Upper lobe of left lung (tissue), 6 donors: Measurements from ENCODE around the gene ALDH9A1. TPM values are rescaled to one million over a fixed set of nuclear protein-coding genes. Genes with fewer than 3 reads are reported as not detected.
"Not testable (repeated sequence)": the region's sequence is repeated elsewhere in the genome, so short reads cannot be mapped to it uniquely, and the experiment has no call there.

Source experiments
- ATAC-seq, 2 donors: fragments of 200-7000 bp; cut with Tn5 transposase; one replicate each; pipeline ENCODE4 v1.9.1; 2022; ENCODE audit warnings: mild to moderate bottlenecking in 2 of 2, moderate library complexity in 2 of 2; ENCODE audit not compliant: low FRiP score in 2 of 2
- DNase-seq, 2 donors: peaks; one replicate each; pipeline ENCODE4 v3.0.0-alpha.2; 2019 to 2020
- H3K27ac ChIP-seq, 4 donors: fragments of 200-600 bp; sonication (generic); one replicate each; pipeline ENCODE4 v1.5.1; 2016 to 2019
- H3K27me3 ChIP-seq, 4 donors: fragments of 200-600 bp; sonication (generic); one replicate each; pipeline ENCODE4 v1.5.1; 2017 to 2019
- H3K36me3 ChIP-seq, 4 donors: fragments of 200-600 bp; sonication (generic); one replicate each; pipeline ENCODE4 v1.5.1; 2016 to 2019
- H3K4me1 ChIP-seq, 4 donors: fragments of 200-600 bp; sonication (generic); one replicate each; pipeline ENCODE4 v1.5.1; 2018 to 2019
- H3K4me3 ChIP-seq, 4 donors: fragments of 200-600 bp; sonication (generic); one replicate each; pipeline ENCODE4 v1.5.1; 2017 to 2019; ENCODE audit warnings: mild to moderate bottlenecking in 2 of 4, moderate library complexity in 1 of 4
- H3K9me3 ChIP-seq, 4 donors: fragments of 200-600 bp; sonication (generic); one replicate each; pipeline ENCODE4 v1.5.1; 2018 to 2019
- EP300 ChIP-seq, 4 donors: sonication (generic); formaldehyde crosslinking; IDR thresholded peaks; one replicate each; pipeline ENCODE4 v1.5.1; 2017; ENCODE audit warnings: antibody characterized with exemption in 4 of 4, control low read depth in 2 of 4
- POLR2A ChIP-seq, 4 donors: fragments of 450-650 bp; IDR thresholded peaks; one replicate each; pipeline ENCODE4 v1.5.1; 2016 to 2017; ENCODE audit warnings: antibody characterized with exemption in 4 of 4, mild to moderate bottlenecking in 2 of 4
- POLR2AphosphoS5 ChIP-seq, 2 donors: sonication (generic); formaldehyde crosslinking; IDR thresholded peaks; one replicate each; pipeline ENCODE4 v1.5.1; 2017; ENCODE audit warnings: antibody characterized with exemption in 2 of 2
- WGBS, 2 donors: methylation state at CpG; one replicate each; pipeline ENCODE4 v1.1.5; 2017 to 2018; 5-methylcytosine and 5-hydroxymethylcytosine counted together
- total RNA-seq, 6 donors: library from RNA; depleted of rRNA in 4 of 6; stranded (reverse); fragments of >200 nt in 4 of 6; gene quantifications; one replicate each; pipeline versions ENCODE4 v1.1.0 to v1.2.1, GENCODE V29; 2016 to 2021
- TF ChIP-seq, protein P1 (sequence below), 6 experiments: fragments of 450-650 bp in 4 of 6; fragments of 200-600 bp in 2 of 6; sonication (generic) in 2 of 6; IDR thresholded peaks; one replicate each; pipeline ENCODE4 v1.5.1; 2016 to 2019; ENCODE audit warnings: antibody characterized with exemption in 6 of 6
- donor health status: DM: no; HTN: no; CAD: no; lungs with moderate emphysema.
- donor health status: DM: no; HTN: yes; CAD: no; lungs with severe emphysema.

Gene ALDH9A1
- total RNA-seq, 6 donors from 2014 or later: 29.3 to 64.1 (median 48.1) TPM

DNA sequence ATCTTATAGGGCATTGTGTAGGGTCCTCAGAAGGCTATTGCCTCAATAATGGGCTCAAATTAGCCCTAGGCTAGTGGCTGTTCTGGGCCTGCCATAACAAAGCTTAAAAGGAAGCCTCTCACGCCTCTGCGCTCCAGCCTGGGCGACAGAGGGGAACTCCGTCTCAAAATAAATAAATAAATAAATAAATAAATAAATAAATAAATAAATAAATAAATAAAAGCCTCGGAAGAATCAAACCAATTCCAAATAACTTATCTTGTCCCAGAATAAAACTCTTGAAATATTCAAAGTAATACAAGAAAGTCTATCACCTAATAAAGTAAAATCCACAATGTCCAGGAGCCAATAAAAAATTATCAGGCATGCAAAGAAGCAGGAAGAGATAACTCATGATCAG lies 14.4 kb upstream of the ALDH9A1 start:
- TF ChIP-seq POLR2A (IDR thresholded peaks at IDR 0.05): no peak
- TF ChIP-seq, protein P1, sequence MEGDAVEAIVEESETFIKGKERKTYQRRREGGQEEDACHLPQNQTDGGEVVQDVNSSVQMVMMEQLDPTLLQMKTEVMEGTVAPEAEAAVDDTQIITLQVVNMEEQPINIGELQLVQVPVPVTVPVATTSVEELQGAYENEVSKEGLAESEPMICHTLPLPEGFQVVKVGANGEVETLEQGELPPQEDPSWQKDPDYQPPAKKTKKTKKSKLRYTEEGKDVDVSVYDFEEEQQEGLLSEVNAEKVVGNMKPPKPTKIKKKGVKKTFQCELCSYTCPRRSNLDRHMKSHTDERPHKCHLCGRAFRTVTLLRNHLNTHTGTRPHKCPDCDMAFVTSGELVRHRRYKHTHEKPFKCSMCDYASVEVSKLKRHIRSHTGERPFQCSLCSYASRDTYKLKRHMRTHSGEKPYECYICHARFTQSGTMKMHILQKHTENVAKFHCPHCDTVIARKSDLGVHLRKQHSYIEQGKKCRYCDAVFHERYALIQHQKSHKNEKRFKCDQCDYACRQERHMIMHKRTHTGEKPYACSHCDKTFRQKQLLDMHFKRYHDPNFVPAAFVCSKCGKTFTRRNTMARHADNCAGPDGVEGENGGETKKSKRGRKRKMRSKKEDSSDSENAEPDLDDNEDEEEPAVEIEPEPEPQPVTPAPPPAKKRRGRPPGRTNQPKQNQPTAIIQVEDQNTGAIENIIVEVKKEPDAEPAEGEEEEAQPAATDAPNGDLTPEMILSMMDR (IDR thresholded peaks at IDR 0.05): no peak
- no peak for TF ChIP-seq EP300 (IDR thresholded peaks at IDR 0.05)
- no peak for TF ChIP-seq POLR2AphosphoS5 (IDR thresholded peaks at IDR 0.05)
- Histone ChIP-seq H3K9me3 (no peaks in the 10 kb centered on the region), H3K27ac (no peak overlapping the region), H3K4me1 (no peaks in the 10 kb centered on the region), H3K36me3 (no peaks in the 10 kb centered on the region), H3K27me3 (no peaks in the 10 kb centered on the region), H3K4me3 (no peak overlapping the region)
- DNase-seq: no peak
- no peak for ATAC-seq
- WGBS, 2 donors: 89 to 92% methylated on average over 5 of the region's 5 CpGs

DNA sequence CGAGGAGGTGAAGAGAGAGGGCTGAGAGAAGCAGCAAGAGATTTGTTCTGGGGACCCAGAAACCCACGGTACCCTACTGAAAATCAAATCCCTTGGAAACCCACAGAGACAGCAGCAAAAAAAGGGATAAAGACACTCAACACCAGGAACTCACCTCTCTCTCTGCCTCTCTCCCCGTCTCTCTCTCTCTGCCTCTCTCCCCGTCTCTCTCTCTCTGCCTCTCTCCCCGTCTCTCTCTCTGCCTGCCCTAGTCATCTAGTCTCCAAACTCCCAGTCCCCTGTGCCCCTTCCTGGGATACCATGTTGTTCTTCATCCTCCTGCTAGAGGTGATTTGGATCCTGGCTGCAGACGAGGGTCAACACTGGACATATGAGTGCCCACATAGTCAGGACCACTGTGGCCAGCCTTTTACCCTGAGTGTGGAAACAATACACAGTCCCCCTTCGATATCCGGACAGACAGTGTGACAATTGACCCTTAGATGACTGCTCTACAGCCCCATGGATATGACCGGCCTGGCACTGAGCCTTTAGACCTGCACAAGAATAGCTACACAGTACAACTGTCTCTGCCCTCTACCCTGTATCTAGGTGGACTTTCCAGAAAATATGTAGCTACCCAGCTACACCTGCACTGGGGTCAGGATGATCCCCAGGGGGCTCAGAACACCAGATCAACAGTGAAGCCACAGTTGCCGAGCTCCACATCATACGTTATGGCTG lies 9.8 kb upstream of the ALDH9A1 start:
- no peaks in the 10 kb centered on the region for H3K27me3 ChIP-seq
- no peaks in the 10 kb centered on the region for H3K4me1 ChIP-seq
- no peaks in the 10 kb centered on the region for H3K36me3 ChIP-seq
- DNase-seq (no peak), ATAC-seq (peak in 1 of 2 donors; percentile 26)
- H3K4me3 ChIP-seq: no peak overlapping the region
- WGBS, 2 donors: 83 to 85% methylated on average over 8 to 11 of the region's 11 CpGs
- no peaks in the 10 kb centered on the region for H3K9me3 ChIP-seq
- H3K27ac ChIP-seq: no peak overlapping the region
- TF ChIP-seq EP300 (IDR thresholded peaks at IDR 0.05) (no peak), POLR2A (IDR thresholded peaks at IDR 0.05) (no peak), POLR2AphosphoS5 (IDR thresholded peaks at IDR 0.05) (no peak)
- TF ChIP-seq, protein P1 (IDR thresholded peaks at IDR 0.05): no peak

DNA sequence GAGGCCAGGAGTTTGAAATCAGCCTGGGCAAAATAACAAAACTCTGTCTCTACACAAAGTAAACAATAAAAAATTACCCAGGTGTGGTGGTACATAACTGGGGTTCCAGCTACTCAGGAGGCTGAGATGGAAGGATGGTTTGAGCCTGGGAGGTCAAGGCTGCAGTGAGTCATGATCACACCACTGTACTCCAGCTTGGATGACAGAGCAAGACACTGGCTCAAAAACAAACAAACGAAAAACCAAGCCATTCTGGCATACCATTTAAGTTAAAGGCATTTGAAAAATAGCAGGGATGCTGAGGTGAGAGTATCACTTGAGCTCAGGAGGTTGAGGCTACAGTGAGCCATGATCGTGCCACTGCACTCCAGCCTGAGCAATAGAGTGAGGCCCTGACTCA lies 5.3 kb upstream of the ALDH9A1 start:
- ATAC-seq (no peak), DNase-seq (no peak)
- no peaks in the 10 kb centered on the region for H3K27me3 ChIP-seq
- H3K4me1 ChIP-seq: peaks cover 0 to 6% (median 2%) of the 10 kb centered on the region in 4 donors
- H3K9me3 ChIP-seq: no peaks in the 10 kb centered on the region
- H3K4me3 ChIP-seq: no peak overlapping the region
- H3K27ac ChIP-seq: no peak overlapping the region
- no peaks in the 10 kb centered on the region for H3K36me3 ChIP-seq
- TF ChIP-seq EP300 (IDR thresholded peaks at IDR 0.05) (no peak), POLR2A (IDR thresholded peaks at IDR 0.05) (no peak), POLR2AphosphoS5 (IDR thresholded peaks at IDR 0.05) (no peak)
- TF ChIP-seq, protein P1 (IDR thresholded peaks at IDR 0.05): no peak
- WGBS, 2 donors: 85 to 87% methylated on average over 2 of the region's 2 CpGs

DNA sequence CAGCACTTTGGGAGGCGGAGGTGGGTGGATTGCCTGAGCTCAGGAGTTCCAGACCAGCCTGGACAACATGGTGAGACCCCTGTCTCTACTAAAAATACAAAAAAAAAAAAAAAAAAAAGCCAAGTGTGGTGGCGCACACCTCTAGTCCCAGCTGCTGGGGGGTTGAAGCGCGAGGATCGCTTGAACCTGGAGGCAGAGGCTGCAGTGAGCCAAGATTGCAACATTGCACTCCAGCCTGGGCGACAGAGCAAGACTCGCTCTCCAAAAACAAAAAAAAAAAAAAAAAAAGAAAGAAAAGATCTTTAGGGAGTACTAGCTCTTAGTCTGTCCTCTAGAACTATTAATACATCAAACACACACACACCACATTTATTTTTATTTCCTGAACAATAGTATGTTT lies 3.6 kb upstream of the ALDH9A1 start:
- H3K27ac ChIP-seq, DNase-seq, H3K4me3 ChIP-seq, H3K9me3 ChIP-seq, H3K36me3 ChIP-seq, ATAC-seq, H3K27me3 ChIP-seq: not testable (repeated sequence)
- 78 to 81% methylated on average over 7 of the region's 7 CpGs for WGBS, 2 donors
- peaks cover 7 to 14% (median 10%) of the 10 kb centered on the region in 4 donors for H3K4me1 ChIP-seq

DNA sequence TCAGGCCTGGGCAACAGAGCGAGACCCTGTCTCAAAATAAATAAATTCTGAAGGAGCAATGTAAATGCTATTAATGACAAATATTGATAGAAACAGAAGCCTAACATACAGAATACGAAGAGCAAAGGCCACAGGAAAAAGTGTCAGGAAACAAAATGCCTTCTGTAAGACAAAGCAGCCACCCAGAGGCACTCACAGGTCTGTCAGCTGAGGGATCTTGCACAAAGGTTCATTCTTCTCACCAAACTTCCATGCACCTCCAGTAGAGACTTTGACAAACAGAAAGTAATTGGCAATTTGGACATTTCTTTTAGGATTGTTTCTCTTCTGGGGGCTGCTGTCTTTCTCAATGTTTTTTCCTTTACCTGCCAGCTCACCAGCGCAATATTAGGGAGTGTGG lies 1.2 kb upstream of the ALDH9A1 start:
- TF ChIP-seq POLR2AphosphoS5 (IDR thresholded peaks at IDR 0.05): no peak
- no peak for TF ChIP-seq EP300 (IDR thresholded peaks at IDR 0.05)
- TF ChIP-seq, protein P1 (IDR thresholded peaks at IDR 0.05): no peak
- no peak for TF ChIP-seq POLR2A (IDR thresholded peaks at IDR 0.05)
- Histone ChIP-seq H3K4me3 (no peak overlapping the region), H3K9me3 (no peaks in the 10 kb centered on the region), H3K27ac (no peak overlapping the region), H3K36me3 (no peaks in the 10 kb centered on the region), H3K27me3 (no peaks in the 10 kb centered on the region), H3K4me1 (peaks cover 20 to 36% (median 21%) of the 10 kb centered on the region in 4 donors)
- WGBS, 2 donors: 85 to 88% methylated on average over 3 of the region's 3 CpGs
- DNase-seq (no peak), ATAC-seq (no peak)
